DND-41 (cell line): ENCODE measurements around the gene RAD9A.

Experiments
- EZH2 ChIP-seq: IDR thresholded peaks from 3 replicates; pipeline ENCODE4 v1.6.1; 2012; ENCODE audit warnings: borderline replicate concordance, low read depth, mild to moderate bottlenecking, moderate library complexity, low read length, inconsistent platforms; ENCODE audit not compliant: severe bottlenecking
- TF ChIP-seq, protein P1 (sequence below): IDR thresholded peaks from 2 replicates; pipeline ENCODE4 v1.5.1; 2012; ENCODE audit warnings: borderline replicate concordance, low read length, moderate library complexity, mild to moderate bottlenecking; ENCODE audit not compliant: poor library complexity, severe bottlenecking; ENCODE audit errors: extremely low read depth

- TF ChIP-seq EZH2 = no peak
- TF ChIP-seq, protein P1, sequence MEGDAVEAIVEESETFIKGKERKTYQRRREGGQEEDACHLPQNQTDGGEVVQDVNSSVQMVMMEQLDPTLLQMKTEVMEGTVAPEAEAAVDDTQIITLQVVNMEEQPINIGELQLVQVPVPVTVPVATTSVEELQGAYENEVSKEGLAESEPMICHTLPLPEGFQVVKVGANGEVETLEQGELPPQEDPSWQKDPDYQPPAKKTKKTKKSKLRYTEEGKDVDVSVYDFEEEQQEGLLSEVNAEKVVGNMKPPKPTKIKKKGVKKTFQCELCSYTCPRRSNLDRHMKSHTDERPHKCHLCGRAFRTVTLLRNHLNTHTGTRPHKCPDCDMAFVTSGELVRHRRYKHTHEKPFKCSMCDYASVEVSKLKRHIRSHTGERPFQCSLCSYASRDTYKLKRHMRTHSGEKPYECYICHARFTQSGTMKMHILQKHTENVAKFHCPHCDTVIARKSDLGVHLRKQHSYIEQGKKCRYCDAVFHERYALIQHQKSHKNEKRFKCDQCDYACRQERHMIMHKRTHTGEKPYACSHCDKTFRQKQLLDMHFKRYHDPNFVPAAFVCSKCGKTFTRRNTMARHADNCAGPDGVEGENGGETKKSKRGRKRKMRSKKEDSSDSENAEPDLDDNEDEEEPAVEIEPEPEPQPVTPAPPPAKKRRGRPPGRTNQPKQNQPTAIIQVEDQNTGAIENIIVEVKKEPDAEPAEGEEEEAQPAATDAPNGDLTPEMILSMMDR = no peak
Measured at GRCh38 chr11:67345247-67345919, 46.4 kb upstream of the RAD9A start.
